Measurements from ENCODE around the gene BCL2L14.
A peak's percentile ranks its signal among the peaks of the same experiment; 100 is the strongest.

Gene BCL2L14

DNA sequence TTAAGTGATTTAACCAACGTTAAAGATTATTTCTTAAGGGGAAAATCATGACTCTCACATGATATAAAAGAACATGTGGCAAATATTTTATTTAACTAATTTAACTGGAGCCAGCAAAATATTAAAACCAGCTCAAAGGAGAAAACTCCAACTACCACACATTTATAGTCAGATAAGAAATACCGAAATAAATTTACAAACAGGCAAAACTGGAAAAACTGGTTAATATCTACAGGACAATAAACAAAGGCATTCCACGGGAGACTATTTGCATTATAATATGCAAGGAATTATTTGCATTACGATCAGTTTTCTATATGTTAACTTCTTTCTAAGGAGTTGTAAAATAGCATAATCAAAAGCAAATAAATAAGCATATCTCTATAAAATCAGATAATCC lies 13.8 kb upstream of the BCL2L14 start:
- DNase-seq (ENCODE audit: low spot score), result no peak

DNA sequence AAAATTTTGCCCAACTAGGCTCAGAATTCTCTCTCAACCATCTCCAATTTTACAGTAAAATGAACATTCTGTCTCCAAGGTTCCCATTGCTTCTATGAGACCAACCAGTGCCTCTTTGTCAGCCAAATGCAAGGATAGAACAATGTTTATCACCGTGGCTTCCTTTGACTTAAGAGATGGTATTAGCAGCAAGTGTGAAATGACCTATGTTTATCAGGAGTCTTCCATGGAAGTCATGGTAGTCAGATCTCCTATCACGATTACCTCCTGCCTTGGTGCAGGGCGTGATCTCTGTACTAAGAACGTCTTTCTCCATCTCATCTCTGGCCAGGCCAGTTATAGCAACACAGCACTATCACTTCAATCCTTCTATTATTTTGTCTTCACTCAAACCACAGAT lies 6.1 kb upstream of the BCL2L14 start:
- no peak for DNase-seq (ENCODE audit: low spot score)

DNA sequence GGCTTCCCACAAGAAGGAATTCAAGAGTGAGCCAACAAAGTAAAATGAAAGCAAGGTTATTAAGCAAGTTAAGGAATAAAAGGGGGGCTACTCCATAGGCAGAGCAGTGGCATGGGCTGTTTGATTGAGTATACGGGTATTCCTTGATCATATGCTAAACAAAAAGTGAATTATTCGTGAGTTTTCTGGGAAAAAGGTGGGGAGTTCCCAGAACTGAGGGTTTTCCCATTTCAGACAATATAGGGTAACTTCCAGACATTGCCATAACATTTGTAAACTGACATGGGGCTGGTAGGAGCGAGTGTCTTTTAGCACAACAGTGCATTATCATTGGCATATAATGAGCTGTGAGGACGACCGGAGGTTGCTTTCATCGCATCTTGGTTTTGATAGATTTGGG lies 2.0 kb upstream of the BCL2L14 start:
- no peak for DNase-seq (ENCODE audit: low spot score)

DNA sequence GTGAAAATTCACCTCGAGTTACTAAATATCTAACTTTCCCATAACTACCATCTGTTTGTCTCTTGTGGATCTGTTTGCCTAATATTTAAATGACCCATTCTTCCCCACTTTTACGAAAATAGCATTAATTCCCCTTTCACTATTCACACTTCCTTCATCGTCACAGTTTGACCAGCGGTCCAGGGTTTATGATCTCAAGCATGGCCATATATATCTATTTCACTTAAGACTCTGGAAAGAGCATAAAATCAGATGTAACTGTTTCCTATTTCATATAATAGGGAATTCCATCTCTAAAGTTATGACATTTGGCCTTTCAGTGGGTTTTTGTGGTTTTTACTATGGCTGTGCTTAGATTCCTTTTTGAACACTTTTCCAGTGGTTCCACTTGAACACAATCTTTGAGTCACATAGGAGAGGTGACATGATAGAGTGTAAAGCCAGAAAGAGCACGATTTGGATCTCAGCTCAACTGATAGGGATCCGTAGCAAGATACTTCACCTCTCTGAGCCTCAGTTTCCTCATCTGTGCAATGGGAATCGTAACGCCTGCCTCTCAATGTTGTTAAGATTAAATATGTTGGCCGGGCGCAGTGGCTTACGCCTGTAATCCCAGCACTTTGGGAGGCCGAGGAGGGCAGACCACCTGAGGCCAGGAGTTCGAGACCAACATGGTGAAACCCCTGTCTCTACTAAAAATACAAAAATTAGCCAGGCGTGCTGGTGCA lies 754 bp upstream of the BCL2L14 start:
- no peak for DNase-seq (ENCODE audit: low spot score)

DNA sequence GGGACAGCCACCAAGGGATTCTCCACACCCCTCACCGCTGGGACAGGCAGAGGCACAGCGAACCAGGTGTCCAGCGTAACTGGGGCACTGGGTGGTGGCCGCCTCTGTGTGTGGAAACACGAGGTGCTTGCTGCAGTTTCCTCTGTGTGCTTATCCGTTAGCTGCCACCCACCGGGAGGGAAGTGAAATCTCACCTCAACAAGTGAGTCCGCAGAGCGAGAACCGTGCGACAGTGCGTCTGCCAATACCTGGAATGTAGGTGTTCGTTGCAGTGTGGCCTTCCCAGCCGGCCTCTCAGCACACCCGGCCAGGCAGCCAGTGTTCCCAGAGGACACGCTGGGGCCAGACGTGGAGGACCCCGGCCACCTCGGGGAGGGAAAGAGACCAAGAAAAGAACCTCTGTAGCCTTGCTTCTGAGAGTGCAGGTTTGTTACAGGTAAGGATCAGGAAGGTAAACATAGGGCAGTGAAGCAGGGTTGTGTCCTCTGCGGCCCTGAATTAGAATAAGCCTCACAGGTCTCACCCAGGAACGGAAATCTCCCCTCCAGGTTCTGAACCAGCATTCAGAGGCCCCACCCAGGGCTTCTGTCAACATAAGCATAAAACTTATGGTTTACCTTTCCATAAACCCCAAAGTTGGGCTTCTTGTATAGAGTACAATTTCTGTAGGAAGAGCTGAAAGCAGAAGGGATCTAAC lies 1.5 kb downstream of the BCL2L14 start:
- DNase-seq (ENCODE audit: low spot score), result no peak

DNA sequence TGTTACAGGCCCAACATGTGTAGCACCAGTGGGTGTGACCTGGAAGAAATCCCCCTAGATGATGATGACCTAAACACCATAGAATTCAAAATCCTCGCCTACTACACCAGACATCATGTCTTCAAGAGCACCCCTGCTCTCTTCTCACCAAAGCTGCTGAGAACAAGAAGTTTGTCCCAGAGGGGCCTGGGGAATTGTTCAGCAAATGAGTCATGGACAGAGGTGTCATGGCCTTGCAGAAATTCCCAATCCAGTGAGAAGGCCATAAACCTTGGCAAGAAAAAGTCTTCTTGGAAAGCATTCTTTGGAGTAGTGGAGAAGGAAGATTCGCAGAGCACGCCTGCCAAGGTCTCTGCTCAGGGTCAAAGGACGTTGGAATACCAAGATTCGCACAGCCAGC lies 8.6 kb downstream of the BCL2L14 start:
- peak; percentile 29 for DNase-seq (ENCODE audit: low spot score)

DNA sequence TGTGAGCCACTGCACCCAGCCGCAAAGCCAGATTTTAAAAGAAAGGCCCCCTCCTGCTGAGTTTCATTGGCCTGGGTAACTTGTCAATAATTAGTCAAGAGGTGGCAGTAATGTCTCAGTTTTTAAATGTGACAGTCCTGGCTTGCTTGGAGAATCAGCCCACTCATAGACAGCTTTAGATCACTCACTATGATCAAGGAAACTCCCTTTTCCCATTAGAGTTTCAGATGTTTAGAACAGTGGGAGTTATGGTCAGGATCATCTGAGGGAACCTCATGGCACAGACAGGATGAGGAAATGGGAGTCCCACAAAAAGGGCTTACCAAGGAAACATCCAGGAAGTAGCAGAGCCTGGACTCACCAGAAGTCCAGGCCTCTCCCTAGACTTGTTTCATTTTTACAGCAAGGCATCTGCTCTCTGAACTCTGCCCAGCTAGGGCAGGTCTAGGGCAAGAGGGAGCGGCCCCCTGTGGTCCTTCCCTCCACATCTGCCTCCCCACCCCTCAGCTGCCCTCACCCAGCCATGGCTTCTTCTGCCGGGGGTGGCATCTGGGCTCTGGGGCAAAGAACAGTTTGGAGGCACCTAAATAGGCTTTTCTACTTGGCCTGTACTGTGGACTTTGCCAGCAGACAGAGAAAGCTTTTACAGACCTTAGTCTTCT lies 11.2 kb downstream of the BCL2L14 start:
- DNase-seq (ENCODE audit: low spot score), result peak; percentile 74

DNA sequence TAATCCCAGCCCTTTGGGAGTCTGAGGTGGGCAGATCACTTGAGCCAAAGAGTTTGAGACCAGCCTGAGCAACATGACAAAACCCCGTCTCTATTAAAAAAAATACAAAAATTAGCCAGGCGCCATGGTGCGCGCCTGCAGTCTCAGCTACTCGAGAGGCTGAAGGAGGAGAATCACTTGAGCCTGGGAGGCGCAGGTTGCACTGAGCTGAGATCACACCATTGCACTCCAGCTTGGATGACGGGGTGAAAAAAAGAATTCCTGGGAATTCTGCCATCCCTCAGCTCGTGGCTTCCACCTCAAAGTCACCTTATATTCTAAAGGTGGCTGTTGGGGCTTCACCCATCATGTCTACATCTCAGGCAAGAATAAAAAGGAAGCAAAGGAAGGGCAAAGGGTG lies 12.9 kb downstream of the BCL2L14 start:
- no peak for DNase-seq (ENCODE audit: low spot score)

DNA sequence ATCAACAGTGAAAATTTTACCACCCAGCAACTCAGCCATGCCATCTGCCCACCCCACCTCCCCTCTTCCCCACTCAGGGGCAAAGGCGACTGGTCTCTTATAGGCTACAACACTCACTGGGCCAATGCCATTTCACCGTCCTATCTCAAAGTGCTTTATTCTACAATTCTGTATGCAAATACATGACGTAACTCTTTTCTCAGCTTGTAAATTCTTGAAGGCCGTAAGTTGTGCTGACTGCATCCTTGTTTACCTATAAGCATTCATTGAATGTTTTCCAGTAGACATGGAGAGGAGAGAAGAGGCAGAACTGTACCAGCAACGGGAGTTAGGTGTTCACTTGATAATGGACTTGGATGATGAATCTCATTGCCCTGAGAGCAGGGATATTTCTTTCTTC lies 15.6 kb downstream of the BCL2L14 start:
- DNase-seq (ENCODE audit: low spot score), result no peak

DNA sequence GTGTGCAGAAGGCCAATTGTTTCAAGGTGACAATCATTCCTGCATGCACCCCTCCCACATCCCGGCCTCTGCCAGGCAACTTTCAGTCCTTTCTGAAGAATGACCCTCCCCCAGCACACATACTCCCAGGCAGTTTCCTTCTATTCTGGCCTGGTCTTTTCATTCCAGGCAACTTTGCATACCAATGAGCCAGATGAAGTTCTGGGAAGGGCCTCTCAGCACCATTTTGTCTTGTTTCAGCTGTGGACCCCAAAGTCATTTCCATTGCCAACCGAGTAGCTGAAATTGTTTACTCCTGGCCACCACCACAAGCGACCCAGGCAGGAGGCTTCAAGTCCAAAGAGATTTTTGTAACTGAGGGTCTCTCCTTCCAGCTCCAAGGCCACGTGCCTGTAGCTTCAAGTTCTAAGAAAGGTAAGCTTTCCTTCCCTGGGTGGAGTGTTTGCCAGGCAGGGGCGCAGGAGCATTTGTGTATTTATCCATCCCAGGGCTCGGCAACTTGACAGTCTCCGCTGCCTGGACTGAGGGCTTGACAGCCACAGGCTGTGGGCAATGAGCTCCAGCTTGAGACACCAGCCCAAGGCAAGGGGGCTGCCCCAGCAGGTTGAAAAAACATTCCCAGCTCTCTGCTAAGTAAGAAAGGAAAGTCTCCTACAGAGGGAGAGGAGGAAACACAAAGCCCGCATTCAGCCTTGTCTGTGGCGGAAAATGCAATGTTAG lies 16.4 kb downstream of the BCL2L14 start:
- DNase-seq (ENCODE audit: low spot score), result no peak

DNA sequence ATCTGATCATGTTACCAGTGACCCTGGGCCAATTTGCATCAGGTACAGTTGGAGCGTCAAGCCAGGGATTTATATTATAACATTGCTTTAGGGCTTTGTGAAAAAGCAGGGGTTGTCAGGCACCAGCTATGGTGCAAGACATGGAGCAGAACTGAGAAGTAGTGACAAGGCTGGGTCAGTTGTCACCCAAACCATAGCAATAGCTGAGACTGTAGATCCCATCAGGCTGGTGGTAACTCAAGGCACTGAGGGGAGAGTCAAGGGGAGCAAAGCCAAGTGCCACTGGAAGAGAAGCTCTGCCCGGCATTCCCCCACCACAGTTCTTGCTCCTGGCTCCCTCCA lies 16.9 kb downstream of the BCL2L14 start:
- no peak for DNase-seq (ENCODE audit: low spot score)

DNA sequence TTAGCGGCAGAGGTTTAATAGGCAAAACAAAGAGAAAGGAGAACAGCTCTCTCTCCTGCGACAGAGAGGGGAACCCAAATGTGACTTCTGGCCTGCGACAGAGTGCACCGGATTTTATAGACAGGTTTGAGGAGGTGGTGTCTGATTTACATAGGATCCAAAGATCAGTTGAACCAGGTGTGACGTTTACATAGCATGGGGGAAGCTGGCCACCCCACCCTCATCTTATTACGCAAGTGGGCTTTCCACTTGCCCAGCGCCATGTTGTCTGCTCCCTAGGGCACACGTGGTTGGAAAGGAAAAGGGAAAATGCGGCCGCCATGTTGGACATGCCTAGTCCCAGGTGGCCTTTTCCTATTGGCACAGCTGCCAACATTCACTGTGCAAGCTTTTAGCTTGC lies 17.4 kb downstream of the BCL2L14 start:
- DNase-seq (ENCODE audit: low spot score), result no peak

DNA sequence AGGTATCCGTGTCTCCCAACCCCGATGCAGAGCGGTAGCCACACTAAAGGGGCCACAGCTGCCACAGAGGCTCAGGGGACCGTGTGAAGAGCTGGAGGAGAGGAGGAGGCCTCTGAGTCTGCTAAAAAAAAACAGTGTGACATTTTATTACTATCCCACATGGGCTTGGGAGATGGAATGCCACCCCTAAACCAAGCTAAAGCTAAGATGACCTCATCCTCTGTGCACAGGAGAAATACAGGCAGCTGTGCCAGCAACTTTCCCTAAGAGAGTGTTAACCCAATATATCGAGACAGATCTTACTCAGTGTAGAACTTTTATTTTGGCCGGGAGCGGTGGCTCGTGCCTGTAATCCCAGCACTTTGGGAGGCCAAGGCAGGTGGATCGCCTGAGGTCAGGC lies 18.0 kb downstream of the BCL2L14 start:
- DNase-seq (ENCODE audit: low spot score), result peak; percentile 33

DNA sequence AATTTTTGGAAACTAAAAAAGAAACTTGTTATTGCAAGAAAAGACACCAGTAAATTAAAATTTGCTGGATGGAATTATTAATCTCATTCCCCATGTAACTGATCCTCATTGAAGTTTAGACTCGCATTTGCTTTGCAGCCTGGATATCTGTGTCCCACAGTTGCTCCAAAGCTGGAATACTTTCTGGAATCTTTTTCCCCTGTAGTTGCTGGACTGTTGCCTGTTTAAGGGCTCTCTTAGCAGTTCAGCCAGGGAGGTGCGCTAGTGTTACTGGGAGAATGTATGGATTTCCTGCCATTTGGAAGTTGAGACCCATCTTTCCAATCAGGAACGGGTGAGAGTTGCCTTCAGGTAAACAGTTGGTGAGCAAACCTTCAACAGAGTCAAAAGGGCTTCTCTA lies 20.3 kb downstream of the BCL2L14 start:
- DNase-seq (ENCODE audit: low spot score), result no peak

DNA sequence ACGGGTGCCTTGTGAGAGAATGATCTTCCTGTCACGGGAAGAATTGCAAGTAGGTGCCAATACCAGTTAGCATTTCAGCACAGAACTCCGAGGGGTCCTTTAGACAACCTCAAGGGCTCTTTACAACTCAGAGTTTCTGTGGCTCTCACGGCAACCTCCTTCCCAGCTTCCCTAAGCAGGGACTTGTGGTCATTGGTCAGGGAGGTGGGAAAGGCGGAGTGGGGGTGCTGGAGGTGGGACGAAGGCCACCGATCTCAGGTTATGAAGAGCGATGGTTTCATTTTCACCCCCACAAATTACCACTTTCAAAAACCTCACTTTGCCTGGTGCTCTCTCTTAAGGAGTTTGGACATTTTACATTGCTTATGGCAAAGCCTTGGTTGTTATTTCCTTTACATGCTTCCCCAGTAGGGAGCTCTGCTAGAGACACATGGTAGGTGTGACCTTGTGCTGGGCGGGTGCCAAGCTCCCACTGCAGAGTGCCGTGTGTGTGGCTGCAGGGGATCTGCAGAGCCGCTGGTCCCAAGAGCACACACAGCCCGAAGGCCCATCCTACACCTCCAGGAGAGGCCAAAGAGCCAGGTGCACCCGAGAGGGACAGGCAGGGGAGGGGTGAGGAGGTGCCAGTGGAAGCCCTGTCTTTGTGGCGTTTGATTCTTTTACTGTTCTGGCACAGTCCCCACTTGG lies 21.4 kb downstream of the BCL2L14 start:
- no peak for DNase-seq (ENCODE audit: low spot score)

DNA sequence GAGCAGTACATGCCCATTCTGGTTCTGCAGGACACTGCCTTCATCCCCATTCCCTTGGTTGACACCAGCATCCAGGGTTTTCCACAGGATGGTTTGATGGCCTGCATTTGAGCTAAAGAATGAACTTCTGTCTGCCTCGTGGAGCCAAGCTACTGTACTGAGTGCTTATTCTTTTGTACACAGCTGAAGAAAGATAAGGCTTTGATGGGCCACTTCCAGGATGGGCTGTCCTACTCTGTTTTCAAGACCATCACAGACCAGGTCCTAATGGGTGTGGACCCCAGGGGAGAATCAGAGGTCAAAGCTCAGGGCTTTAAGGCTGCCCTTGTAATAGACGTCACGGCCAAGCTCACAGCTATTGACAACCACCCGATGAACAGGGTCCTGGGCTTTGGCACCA lies 23.7 kb downstream of the BCL2L14 start:
- DNase-seq (ENCODE audit: low spot score), result no peak

DNA sequence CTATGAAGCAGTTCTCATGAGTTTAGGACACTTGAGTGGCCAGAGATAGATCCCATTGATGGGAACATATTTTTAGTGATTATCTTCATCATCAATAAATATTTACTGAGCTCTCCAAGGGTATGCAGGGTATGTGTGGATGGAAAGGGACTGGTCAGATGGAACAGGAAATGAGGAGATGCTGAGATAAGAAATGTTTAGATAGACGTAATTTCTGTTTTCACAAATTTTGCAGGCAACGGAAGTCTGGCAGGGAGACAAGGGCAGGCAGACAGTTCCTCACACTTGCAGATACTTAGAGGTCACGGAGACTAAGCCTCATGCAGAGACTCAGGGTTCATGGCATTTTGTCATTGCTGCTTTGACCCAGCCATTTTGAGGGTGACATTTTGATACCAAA lies 24.3 kb downstream of the BCL2L14 start:
- no peak for DNase-seq (ENCODE audit: low spot score)

DNA sequence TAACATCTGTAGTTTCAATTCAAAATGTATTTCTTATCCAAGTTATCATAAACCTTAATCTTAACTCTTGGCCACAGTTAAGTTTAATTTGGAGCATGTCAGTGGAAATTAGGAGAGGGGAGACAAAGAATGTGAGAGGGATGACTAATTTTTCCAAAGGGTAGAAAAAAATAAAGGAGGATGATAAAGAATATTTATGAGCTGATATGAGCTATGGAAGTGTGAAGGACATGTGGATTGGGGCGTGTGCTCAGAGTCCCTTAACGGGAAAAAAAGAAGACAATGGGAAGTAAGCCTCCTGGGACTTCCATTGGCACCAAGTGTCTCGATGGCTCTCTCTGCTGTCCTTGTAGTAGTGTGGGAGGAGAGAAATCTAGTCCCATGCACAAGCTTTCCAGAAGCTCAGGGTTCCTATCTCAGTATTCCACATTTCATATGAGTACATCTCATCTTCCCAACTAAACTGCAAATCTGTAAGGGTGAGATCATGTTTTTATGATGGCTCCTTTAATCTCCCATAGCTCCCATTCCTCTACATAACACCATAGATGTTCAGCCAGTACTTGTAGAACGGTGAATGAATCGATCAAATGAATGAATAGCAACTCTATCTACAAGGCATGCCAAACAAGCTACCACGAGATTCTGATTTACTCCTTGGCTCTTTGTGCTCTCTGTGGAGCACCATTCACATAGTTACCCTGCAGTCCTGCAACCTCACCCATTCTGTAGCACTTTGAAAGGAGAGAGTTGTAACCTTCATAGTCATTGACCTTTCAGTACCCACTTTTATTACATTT lies 27.4 kb downstream of the BCL2L14 start:
- DNase-seq (ENCODE audit: low spot score), result no peak

DNA sequence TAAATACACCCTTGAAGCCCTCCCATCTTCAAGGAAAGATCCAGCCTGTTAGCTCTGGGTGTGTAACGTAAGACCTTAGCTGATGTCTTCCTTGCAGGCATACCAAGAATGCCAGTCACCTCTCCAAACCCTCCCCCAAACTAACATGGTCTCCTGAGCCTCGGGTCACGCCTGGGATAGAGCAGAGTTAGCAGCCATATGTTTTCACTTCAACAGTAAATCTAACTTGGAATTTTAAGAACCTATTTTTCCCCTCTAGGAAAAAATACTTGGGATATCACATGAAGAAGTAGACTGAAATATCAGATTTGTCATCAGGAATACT lies 27.9 kb downstream of the BCL2L14 start:
- DNase-seq (ENCODE audit: low spot score), result no peak

DNA sequence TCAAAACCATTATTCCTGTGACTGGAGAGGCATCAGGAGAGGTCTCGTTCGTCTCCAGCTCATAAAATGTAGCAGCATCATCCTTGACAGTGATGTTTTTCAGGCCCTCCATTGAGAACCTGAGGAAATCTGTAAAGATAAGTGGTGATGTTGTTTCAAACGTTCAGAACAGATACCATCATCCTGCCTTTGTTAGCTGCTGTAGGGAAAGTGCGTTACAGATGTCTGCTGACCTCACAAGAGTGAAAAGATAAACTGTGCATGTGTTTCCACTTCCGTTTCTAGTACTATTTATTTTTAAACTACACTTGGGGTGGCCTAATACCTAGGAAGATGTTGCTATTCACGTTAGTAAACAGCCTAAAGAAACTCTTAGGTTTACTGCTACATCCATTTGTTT lies 28.4 kb downstream of the BCL2L14 start:
- no peak for DNase-seq (ENCODE audit: low spot score)

DNA sequence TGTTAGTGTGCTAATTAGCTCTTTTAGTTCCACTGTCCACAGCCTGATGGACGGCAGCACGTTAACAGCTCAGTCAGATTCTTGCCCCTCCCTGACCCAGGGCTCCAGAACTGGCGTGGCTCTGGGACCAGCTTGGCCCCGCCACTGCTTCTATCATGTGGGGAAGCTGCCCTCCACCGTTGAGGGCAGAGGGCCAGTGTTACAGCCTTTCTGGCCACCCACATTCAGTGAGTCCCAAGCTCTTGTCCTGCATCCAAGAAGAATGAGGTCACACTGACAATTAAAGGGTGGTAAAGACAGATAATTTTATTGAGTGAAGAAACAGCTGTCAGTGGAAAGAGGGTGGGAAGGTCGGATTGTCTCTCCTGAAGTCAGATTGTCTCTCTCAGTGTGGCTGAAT lies 36.9 kb downstream of the BCL2L14 start:
- DNase-seq (ENCODE audit: low spot score), result no peak

All from AG08395 (cell line).